Stimulated activated naive CD4-positive, alpha-beta T cell treated with Interleukin-2 at 50 U/mL for 16 hours (primary cell): Measurements from ENCODE around the gene WNT5A.

Experiments
- DNase-seq: peaks from one replicate; lab custom pipeline; 2025; lab: John Stamatoyannopoulos, UW

WNT5A gene

DNA sequence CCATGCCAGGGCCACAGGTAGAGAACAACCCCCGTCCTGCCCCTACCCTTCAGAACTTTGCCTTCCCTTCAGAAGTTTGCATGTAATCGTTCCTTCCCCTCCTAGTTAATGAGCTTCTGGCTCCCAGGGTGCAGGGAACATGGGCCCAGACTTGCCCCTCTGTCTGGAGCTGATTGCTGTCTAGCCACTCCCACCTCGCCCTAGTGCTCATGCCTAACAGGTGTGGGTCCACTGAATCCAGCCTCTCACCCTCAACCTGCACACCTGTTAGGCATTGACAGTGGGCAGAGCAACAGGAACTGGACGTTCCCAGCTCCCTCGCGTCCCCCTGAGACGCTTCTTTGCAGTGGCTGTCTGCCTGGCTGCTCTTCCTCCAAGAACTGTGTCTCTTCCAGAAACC, 40.3 kb downstream of the WNT5A start:
- no peak for DNase-seq

DNA sequence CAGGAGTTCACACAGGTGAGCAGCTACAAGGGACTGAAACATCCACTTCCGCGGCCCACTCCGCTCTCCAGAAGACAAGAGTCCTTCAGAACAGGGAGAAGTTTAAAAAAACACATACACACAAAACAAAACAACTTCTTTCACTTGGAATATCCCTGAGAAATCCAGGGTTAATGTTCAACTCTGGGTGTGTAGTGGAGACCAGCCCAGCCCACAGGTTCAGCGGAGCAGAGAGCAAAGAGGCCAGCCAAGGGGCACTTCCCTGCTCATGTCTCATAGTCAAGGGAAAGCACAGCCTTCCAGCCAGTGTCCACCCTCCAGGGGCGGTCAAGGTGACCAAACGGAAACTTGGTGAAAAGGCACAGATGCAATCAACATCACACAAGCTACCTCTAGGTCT, 41.6 kb downstream of the WNT5A start:
- DNase-seq = no peak

DNA sequence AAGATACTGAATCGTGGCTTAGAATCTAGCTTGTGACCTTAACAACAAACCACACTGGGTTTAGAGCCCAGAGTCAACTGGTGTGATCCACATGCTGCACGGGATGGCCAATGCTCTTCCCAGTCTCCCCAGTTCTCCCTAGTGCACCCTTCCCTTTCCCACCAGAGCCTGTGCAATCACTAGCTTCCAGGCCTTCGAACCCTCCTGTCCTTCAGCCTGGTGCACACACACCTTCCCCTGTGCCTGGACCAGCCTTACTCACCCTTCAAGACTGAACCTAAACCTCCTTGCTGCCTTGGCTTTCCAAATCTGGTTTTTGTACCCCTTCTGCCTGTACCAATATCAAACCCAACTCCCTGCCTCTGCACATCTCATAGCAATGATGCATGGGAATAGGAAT, 43.8 kb downstream of the WNT5A start:
- no peak for DNase-seq

DNA sequence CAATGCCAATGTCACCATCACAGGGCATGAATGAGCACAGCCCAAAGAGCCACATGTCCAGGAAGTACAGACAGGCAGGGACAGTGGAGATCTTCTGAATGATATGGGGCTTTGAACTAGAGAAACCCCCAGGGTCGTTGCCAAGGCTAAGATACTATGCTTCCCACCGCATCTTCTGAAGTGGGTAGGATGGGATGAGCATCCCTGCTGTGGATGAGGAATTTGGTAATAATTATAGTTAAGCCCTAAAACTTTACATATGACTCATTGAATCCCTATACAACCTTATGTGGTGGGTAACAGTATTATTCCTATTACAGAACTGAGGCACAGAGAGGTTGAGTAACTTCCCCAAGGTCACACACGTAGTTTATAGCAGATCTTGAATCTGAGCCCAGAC, 44.2 kb downstream of the WNT5A start:
- no peak for DNase-seq

DNA sequence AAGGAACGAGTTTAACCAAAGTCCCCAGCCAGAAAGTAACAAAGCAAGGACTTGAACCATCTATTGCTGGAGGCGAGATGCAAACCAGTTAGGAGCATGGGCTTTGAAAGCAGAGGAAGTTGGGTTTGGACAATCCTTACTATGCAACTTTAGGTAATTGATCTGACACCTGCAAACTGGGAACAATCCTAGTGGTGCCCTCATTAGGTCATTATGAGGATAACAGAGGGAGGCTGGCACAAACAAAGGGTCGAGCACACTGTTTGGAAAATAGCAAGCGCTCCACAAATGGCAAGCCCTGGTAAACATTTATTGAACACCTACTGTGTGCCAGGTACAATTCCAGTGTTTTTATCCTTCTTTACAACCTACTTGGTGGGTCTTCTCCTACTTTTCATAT, 45.6 kb downstream of the WNT5A start:
- no peak for DNase-seq

DNA sequence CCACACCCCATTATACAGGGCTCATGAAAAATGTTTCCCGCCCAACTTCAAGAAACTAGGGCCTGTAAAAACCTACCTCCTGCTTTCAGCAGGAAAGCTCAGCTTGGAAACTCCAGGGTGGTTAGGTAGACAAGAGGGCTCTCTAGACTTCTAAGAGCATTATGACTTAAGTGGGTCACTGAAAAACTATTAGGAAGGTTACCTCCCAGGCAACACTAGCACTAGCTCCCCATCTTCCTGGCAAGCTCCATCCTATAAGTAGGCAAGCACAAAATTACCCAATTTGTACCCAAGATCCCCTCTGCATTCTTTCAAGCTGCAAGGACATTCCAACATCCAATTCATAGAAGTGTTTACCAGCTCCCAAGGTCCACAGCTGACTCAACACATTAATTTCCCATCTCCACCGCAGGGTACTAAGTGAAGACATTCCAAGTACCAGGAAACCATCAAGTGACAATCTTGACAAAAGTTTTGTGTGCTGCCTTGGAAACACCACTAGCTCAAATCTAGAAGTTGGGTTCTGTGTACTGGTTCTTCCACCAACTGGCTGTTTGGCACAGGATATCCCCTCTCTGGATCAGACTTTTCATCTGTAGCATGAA, 46.9 kb downstream of the WNT5A start:
- no peak for DNase-seq

DNA sequence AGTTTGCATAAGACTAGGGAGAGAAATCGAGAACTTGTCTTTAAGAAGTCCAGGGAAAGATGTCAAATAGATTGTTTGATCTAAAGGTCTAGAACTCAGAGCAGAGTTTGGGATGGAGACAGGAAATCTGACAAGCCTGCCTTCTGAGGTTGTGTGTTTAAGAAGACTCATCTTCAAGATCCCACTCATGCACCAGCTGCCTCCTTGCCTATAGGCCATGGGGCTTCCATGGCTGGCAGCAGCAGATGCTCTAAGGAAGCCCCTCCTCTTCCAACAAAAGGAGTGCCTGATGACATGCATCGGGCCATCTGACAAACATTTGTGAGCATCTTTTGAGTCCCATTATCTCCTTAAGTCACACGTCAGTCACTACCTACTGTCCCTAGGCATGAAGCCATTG, 47.4 kb downstream of the WNT5A start:
- DNase-seq = no peak

DNA sequence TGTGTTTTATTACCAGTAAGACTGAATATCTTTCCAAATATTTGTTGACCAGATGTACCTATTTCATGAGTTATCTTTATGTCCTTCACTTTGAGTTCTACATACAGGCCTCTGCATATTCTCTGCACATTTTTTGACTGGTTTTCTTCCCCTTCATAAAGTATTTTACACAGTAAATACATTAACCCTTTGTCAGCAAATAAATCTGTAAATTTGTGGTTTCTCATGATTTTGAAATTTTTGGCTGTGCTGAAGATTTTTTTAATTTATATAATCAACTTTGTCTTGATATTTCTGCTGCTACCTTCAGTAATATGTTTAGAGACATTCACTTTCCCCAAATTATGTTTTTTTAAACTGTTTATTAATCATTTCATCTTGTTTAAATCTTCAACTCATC, 50.5 kb downstream of the WNT5A start:
- DNase-seq = no peak

DNA sequence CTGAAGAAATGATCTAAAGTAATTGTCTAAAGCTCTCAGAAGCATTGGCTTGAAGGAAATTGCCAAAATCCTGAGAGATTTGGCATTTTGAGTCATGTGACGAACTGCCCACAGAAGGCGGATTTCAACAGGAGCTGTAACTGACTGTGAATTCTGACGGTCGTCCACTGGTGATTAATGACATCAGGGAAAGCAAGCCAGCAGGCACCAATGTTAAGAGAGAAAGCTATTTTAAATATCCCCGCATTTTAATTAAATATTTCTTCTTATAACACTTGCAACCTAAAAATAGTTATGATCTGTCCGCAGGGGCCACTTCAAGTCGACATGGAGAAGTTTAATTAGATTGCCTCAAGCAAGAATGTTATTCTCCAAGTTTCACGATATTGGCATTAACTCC, 51.6 kb downstream of the WNT5A start:
- DNase-seq = no peak

DNA sequence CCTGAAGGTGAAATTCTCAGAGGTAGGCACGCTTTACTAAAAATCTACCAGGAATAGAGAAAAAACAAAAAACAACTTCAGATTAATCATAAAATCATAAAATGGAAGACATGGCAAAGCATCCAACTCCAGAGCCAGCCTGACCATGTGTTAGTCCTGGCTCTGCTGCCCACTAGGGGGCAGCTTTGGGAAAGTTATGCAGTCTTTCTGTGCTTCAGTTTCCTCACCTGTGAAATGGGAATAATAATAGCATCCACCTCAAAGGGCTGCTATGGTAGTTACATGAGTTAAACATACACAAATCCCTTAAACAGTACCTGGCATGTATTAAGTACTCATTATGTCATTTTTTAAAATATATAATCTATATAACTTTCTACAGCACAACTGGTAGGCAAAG, 52.3 kb downstream of the WNT5A start:
- no peak for DNase-seq

DNA sequence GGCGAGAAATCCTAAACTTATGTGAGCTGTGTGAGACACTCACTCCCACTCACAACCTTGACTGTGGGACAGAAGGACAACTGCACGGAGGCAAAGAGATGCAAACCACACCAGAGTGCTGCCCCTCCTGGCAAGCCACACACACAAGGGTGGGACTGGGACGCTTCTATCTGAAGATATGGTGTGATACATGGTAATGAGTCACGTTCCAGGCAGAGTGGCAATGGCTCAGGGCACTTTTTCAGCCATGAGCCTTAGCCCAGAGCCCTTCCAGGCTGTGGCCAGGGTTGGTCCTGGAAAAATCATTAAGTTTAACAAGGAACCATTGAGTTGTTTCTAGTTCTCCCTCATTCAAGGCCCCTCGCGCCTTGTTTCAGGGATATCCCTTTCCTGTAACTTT, 56.1 kb downstream of the WNT5A start:
- DNase-seq = no peak

DNA sequence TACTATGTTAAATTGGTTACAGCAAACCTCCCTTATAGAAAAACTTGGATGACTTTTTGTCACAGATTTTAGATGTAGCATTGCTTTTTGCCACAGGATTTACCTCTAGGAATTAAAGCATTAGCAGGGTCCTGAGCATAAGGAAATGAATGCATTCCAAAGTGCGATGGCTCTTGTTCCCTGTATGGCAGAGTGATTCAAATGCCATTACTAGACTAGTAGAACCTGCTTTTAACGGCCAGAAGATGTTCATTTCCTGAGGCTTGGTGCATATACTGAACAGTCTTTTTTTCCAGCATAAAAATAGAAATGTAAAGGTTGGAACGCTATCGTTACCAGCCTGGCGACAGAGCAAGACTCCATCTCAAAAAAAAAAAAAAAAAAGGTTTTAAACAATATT, 59.4 kb downstream of the WNT5A start:
- DNase-seq = no peak

DNA sequence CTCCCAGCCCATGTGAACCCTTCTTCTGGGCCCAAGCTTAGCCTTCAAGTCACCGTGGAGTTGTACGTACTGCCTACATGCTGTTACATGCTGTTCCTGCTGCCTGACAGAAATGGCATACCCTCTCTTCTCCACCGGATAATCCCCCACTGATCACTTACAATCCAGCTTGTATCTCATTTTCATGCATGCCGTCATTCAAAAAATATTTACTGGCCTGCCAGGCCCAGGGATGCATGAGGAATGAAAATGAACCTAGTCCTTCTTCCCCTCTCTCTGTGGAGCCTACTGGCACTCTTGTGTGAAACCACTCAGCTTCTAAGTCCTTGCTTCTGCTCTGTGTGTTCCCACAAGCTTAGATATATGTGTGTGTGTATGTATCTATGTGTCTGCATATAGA, 60.6 kb downstream of the WNT5A start:
- no peak for DNase-seq

DNA sequence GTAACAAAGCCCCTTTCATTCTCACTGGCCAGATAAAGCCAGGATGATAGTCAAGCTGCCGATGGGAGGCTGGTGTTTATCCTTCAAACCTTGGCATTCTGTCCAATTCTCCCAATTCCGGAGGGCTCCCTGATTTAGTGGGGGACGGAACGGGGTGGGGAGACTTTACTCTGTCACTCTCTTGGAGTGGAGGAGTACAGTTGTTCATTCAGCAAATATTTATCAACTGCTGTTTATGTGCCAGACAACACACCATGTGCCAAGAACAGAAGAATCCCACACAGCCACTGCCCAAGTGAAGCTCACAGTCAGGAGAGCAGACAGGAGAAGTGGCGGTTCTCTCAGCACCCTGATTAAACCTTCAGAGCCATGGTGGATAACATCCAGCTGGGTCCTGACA, 63.3 kb downstream of the WNT5A start:
- DNase-seq = no peak

DNA sequence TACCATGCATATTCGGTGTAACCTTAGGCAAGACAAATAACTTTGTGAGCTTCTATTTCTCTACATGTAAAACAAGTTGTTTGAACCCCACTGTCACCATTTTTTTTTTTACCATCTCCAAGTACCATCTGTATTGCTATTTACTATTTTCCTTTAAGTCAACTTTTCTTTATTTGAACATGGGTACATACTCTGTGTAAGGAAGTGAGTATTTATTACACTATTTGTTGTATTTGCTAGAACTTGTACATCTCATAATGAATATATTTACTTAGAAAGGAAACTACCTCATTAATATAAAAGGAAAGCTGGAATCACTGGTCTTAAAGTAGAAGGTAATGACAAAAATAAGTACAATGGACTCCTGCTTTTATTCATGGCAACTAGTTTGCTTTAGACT, 69.9 kb downstream of the WNT5A start:
- no peak for DNase-seq

DNA sequence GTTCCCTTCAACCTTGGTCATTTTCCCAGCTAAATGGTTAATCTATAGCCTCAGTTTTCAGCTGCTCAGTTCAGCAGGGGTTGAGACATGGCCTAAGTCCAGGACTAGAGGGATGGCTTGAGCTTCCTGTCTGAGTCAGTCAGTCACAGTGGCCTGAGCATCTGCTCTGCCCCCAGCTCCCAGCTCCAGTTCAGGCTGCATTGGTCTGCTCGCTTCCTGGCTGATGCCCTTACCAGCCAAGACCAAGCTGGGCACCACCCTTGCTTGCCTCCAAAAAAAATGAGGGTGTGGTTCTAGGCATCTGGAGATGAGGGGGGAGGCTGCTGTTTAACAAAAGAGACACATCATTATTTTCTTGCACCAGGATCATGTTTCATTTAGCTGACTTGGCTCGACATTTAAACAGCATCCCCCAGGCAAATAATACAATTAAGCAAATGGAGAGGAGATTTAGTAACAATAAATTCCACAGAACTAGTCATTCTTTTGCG, 70.7 kb downstream of the WNT5A start:
- no peak for DNase-seq
